SK-N-MC (cell line): ENCODE measurements around the gene NDUFS8.

ENCODE experiments used
- FOXP2 ChIP-seq: optimal IDR thresholded peaks from 2 replicates; pipeline ENCODE3; 2011; ENCODE audit warnings: mild to moderate bottlenecking, moderate library complexity; ENCODE audit not compliant: insufficient read depth; ENCODE audit errors: extremely low read length, control extremely low read depth
- POLR2AphosphoS5 ChIP-seq: IDR thresholded peaks from 2 replicates; pipeline ENCODE4 v1.6.1; 2012; ENCODE audit warnings: mild to moderate bottlenecking, low read depth, low read length, borderline replicate concordance

GRCh38 chr11:68022531-68022930, 8.0 kb upstream of the NDUFS8 start:
- TF ChIP-seq POLR2AphosphoS5 (no peak), FOXP2 (no peak)
